ENCODE measurements around the gene SPINDOC. TPM values are rescaled to one million over a fixed set of nuclear protein-coding genes. Genes with fewer than 3 reads are reported as not detected.

SPINDOC gene
- total RNA-seq, 1 donor from 2014 or later: 11.3 TPM

- no peak for DNase-seq
- intact Hi-C loops (cut with DNase I): no loop called here
- ATAC-seq (ENCODE audit: poor library complexity): no peak
These were observed 57.3 kb downstream of the SPINDOC start for GRCh38 chr11:63870351-63871140.

DNA sequence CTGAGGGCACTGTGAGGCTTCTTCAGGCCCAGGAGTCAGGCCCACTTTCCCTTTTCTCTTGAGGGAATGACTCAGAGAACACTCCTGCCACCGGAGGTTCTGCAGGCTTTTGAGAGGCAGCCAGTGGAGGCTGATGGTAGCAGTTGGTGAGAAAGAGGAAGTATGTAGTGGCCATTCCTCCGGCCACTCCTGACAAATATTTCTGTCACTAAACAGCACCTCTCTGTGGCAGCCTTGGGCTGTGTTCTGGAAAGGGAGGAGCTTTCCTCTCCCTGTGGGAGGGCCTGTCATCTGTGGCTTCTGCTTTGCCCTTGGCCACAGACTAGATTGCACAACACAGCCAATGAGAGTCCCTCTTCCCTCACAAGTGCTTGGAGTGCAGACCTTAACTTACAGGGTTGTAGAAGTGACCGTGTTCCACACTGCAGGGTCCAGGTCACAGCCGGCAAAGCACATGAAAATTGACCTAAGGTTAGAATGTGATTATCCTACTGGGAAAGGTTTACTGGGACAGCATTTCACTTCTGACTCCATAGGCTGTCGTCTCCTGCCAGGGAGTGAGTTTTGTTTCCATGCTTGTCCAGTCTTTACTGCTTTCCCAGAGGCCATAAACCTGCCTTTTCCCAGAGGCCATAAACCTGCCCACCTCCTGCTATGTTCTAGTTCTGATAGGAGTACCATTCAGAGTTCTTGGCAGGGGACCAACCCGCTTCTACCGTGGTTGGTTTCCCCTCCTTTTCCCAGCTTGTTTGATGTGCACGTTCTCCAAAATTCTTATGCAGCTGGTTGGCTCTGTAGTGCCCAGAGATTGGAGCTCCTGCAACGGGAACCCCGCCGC is 58.9 kb downstream of the SPINDOC start:
- intact Hi-C loops (cut with DNase I): loop anchor here (2.0 kb wide), 1 partner anchor 33 kb away; the partner anchor contains the start of gene MARK2
- ATAC-seq (ENCODE audit: poor library complexity) (peak; percentile 93), DNase-seq (peak; percentile 76)

- ATAC-seq (ENCODE audit: poor library complexity): peak; percentile 6
- intact Hi-C loops (cut with DNase I): loop anchor here (2.0 kb wide), 1 partner anchor 34 kb away; the partner anchor contains the start of gene MARK2
- DNase-seq: no peak
These were observed 59.5 kb downstream of the SPINDOC start for GRCh38 chr11:63872800-63873197.

GRCh38 chr11:63873311-63873710 is 60.1 kb downstream of the SPINDOC start:
- intact Hi-C loops (cut with DNase I): loop anchor here (2.0 kb wide), 1 partner anchor 35 kb away; the partner anchor contains the start of gene MARK2
- DNase-seq (no peak), ATAC-seq (ENCODE audit: poor library complexity) (no peak)

GRCh38 chr11:63874511-63874910 is 61.3 kb downstream of the SPINDOC start:
- DNase-seq: no peak
- ATAC-seq (ENCODE audit: poor library complexity): peak; percentile 54
- intact Hi-C loops (cut with DNase I): no loop called here

DNA sequence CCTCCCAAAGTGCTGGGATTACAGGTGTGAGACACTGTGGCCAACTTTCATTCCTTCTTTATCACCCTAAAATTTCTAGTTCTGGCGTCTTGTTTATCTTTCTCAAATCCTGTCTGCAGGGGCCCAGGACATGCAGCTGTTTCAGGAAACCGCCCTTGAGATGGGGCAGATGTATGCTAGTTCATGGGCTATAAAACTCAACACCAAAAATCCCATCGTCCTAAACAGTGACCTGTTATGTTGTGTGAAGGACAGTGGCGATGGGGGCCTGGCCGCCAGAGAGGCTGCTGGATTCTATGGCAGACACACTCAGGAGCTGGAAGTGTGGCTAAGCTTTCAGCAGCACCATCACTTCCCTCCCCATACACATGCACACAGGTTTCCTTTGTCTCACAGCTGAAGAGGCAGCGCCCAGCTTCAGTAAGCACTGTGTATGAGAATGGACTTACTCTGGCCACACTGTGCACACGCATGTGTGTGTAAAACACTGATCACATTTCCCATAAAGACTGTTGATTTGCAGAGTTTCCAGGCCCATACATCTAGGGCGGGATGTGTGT is 62.3 kb downstream of the SPINDOC start:
- no peak for DNase-seq
- intact Hi-C loops (cut with DNase I): no loop called here
- no peak for ATAC-seq (ENCODE audit: poor library complexity)

DNA sequence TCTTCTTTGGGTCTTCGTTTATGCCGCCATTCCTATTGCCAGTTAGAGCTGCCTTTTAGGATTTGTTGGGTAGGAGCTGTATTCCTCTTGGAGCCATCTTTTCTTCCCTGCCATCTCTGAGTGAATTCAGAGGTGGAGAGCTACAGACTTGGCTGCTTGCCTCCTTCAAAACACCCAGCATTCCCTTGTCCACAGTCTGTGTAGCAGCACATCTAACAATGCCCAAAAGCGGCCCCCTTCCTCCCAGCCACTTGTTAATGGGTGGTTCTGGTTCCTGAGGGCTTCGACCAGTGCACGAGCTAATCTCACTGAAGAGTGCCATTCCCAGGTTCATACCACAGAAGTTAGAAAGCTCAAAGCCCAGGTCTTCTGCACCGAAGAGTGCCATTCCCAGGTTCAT is 63.4 kb downstream of the SPINDOC start:
- DNase-seq (no peak), ATAC-seq (ENCODE audit: poor library complexity) (no peak)
- intact Hi-C loops (cut with DNase I): no loop called here

Other genes with a start within 250 kb of the SPINDOC start
- gene PLAAT3, start 199.0 kb upstream of the SPINDOC start, total RNA-seq: 169 TPM
- 12.8 TPM for gene ATL3, start 142.1 kb upstream of the SPINDOC start, total RNA-seq
- 41.2 TPM for gene RTN3, start 132.0 kb upstream of the SPINDOC start, total RNA-seq
- 12.5 TPM for gene ZFTA, start 44.7 kb upstream of the SPINDOC start, total RNA-seq
- gene MARK2, start 25.7 kb downstream of the SPINDOC start, total RNA-seq: 35.8 TPM
- gene RCOR2, start 103.7 kb downstream of the SPINDOC start, total RNA-seq: 9.9 TPM
- 20.9 TPM for gene NAA40, start 125.5 kb downstream of the SPINDOC start, total RNA-seq
- gene COX8A, start 161.2 kb downstream of the SPINDOC start, total RNA-seq: 1,182 TPM
- 52.2 TPM for gene OTUB1, start 173.0 kb downstream of the SPINDOC start, total RNA-seq
- gene FLRT1, start 222.5 kb downstream of the SPINDOC start, total RNA-seq: 0.35 TPM

Data from Right ventricle myocardium superior (tissue), 1 donor.